ENCODE results near the gene ACVR2B. TPM values are rescaled to one million over a fixed set of nuclear protein-coding genes. Genes with fewer than 3 reads are reported as not detected.

The ACVR2B gene
- total and polyA plus RNA-seq, 3 experiments from 2014 or later = 0.43 to 6.0 (median 5.5) TPM

DNA sequence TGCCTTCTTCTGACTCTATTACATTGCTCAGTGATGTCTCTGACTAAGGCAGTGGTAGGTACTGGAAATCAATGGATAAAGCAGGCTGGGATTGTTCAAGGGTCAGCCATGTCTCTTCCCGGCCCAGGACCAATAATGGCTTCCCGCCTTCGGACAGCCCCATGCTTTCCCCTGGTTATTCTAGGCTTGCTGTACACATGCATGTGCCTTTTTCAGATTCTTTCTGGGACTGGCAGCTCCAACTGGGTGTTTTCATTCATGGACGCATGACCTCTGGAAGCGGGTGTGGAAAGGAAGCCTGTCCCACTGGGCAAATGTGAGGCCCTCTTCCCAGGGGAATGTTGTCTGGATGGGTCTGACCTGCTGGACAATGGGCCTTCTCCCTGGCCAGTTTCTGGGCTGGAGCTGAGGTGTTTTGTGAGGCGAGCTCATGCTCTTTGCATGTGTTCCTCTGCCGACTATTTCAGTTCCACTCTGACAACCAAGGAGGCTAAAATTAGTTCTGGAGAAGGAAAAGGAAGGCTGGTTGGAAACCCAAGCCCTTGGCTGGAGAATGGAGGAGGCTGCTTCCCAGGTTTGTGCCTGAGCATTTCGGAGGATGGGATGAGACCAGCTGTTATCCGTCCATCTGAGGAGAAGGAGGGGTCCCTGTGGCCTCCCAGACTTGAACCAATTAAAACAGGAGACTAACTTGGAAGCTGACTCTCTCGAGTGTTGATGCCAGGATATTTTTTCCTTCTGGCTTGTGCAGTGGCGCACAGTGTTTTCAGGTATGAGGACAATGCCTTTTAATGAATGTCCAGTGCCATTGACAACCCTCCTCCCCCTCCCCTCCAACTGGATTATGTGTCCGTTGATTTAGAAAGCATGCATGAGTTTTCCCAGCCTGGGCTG lies 6.9 kb downstream of the ACVR2B start:
- DNase-seq = no peak
- Mint-ChIP-seq H3K27ac (peak overlapping the region in 1 of 8 donors; percentile 6), H3K4me3 (peak overlapping the region in 1 of 7 donors; percentile 55), H3K27me3 (peaks cover 0 to 4% of the 10 kb centered on the region in 2 donors), H3K9me3 (peaks cover 0 to 2% (median 0%) of the 10 kb centered on the region in 5 donors), H3K36me3 (peaks cover 0 to 2% (median 0%) of the 10 kb centered on the region in 3 donors), H3K4me1 (peaks cover 0 to 25% (median 6%) of the 10 kb centered on the region in 3 donors)
- Histone ChIP-seq H3K4me3 (ENCODE audit: low read length) (no peak overlapping the region), H3K27ac (ENCODE audit: low read depth, low read length) (no peak overlapping the region), H3K27me3 (ENCODE audit: insufficient read depth, low read length, poor library complexity, severe bottlenecking) (no peaks in the 10 kb centered on the region), H3K4me1 (ENCODE audit: insufficient read depth, low read length) (peaks cover 15% of the 10 kb centered on the region), H3K36me3 (ENCODE audit: insufficient read depth, low read length) (no peaks in the 10 kb centered on the region), H3K9me3 (ENCODE audit: low read length) (no peaks in the 10 kb centered on the region)
- POLR2A ChIA-PET = no interaction called here
- CTCF ChIA-PET = no interaction called here

DNA sequence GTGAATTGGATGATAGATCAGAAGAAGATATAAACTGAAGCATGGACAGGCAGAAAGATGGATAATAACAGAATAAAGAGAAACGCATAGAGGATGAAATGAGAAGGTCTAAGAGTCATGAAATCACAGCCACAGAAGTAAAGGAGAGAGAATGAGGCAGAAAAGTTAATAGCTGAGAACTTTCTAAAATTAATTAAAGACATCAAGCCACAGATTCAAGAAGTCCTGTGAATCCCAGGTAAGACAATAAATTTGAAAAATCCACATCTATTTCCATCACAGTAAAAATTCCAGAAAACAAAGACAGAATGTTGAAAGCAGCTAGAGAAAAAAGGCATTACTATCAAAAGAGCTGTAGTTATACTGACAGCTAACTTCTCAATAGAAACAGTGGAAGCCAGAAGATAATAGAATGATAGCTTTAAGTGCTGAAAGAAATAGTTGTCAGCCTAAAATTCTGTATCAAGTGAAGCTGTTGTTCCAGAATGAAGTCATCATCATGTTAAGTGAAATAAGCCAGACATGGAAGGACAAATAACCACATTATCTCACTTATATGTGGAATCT lies 12.0 kb downstream of the ACVR2B start:
- no peak overlapping the region for H3K4me3 Mint-ChIP-seq
- H3K36me3 Mint-ChIP-seq = peaks cover 0 to 27% (median 2%) of the 10 kb centered on the region in 3 donors
- H3K27ac ChIP-seq (ENCODE audit: low read depth, low read length) = no peak overlapping the region
- H3K4me1 ChIP-seq (ENCODE audit: insufficient read depth, low read length) = no peaks in the 10 kb centered on the region
- H3K4me1 Mint-ChIP-seq = peaks cover 0 to 7% (median 4%) of the 10 kb centered on the region in 3 donors
- no peaks in the 10 kb centered on the region for H3K27me3 Mint-ChIP-seq
- POLR2A ChIA-PET = no interaction called here
- H3K4me3 ChIP-seq (ENCODE audit: low read length) = no peak overlapping the region
- no peaks in the 10 kb centered on the region for H3K27me3 ChIP-seq (ENCODE audit: insufficient read depth, low read length, poor library complexity, severe bottlenecking)
- no peaks in the 10 kb centered on the region for H3K36me3 ChIP-seq (ENCODE audit: insufficient read depth, low read length)
- no peak overlapping the region for H3K27ac Mint-ChIP-seq
- no peaks in the 10 kb centered on the region for H3K9me3 ChIP-seq (ENCODE audit: low read length)
- DNase-seq = no peak
- CTCF ChIA-PET = interaction anchor here (1.0 to 2.6 kb wide), 3 partner anchors 10 to 119 kb away, joined by 3 to 12 read pairs (median 3); partner anchors contain the start of gene XYLB
- H3K9me3 Mint-ChIP-seq = peaks cover 4 to 17% (median 11%) of the 10 kb centered on the region in 5 donors

DNA sequence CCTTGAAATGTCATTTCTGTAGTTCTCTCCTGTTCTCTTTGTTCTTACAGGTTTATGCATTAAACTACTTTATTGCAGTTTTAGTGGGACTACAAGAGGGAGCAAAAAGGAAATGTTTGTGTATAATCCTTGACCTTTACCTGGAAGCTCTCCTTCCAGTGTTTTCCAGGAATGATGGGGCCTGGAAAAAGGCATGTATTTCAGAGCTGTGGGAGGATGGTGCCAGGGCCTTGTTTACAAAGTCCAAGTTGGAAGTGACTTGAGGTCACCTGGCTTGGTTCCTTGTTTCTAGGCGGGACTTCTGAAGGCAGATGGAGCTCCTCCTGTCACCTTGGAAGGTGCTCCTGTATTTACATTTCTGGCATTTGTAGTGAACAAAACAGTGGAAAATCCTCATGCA lies 15.1 kb downstream of the ACVR2B start:
- ChIA-PET CTCF (interaction anchor here (1.0 to 1.6 kb wide), 3 partner anchors 9 to 41 kb away, joined by 3 to 5 read pairs (median 4); no protein-coding TSS in a partner anchor), POLR2A (interaction anchor here (0.6 kb wide), 1 partner anchor 425 kb away, joined by 4 read pairs; no protein-coding TSS in a partner anchor)
- Mint-ChIP-seq H3K4me1 (peaks cover 7 to 32% (median 21%) of the 10 kb centered on the region in 3 donors), H3K36me3 (peaks cover 0 to 27% (median 2%) of the 10 kb centered on the region in 3 donors), H3K9me3 (peaks cover 4 to 19% (median 11%) of the 10 kb centered on the region in 5 donors), H3K27me3 (no peaks in the 10 kb centered on the region), H3K4me3 (no peak overlapping the region), H3K27ac (no peak overlapping the region)
- no peak overlapping the region for H3K27ac ChIP-seq (ENCODE audit: low read depth, low read length)
- no peaks in the 10 kb centered on the region for H3K4me1 ChIP-seq (ENCODE audit: insufficient read depth, low read length)
- H3K36me3 ChIP-seq (ENCODE audit: insufficient read depth, low read length) = no peaks in the 10 kb centered on the region
- no peak for DNase-seq
- H3K9me3 ChIP-seq (ENCODE audit: low read length) = no peaks in the 10 kb centered on the region
- H3K27me3 ChIP-seq (ENCODE audit: insufficient read depth, low read length, poor library complexity, severe bottlenecking) = no peaks in the 10 kb centered on the region
- H3K4me3 ChIP-seq (ENCODE audit: low read length) = no peak overlapping the region

DNA sequence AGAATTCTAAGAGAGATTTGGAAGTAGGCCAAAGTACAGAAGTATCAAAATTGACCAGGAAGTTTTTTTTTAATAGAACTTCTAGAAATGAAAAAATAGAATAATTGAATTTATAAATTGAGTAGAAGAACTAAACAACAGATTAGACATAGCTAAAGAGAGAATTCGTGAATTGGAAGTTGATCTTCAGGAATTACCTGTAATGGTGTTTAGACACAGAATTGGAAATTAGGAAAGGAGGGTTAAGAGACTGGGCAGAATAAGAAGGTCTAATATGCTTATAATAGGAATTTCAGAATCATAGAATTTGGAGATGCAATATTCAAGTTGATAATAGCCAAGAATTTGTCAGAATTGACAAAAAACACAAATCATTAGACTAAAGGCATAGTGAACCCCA lies 16.2 kb downstream of the ACVR2B start:
- Mint-ChIP-seq H3K9me3 (peaks cover 4 to 19% (median 11%) of the 10 kb centered on the region in 5 donors), H3K27ac (peak overlapping the region in 1 of 8 donors; percentile 47), H3K36me3 (peaks cover 0 to 27% (median 2%) of the 10 kb centered on the region in 3 donors), H3K4me3 (no peak overlapping the region), H3K27me3 (no peaks in the 10 kb centered on the region), H3K4me1 (peaks cover 11 to 36% (median 27%) of the 10 kb centered on the region in 3 donors)
- H3K36me3 ChIP-seq (ENCODE audit: insufficient read depth, low read length) = no peaks in the 10 kb centered on the region
- H3K4me3 ChIP-seq (ENCODE audit: low read length) = no peak overlapping the region
- no peaks in the 10 kb centered on the region for H3K4me1 ChIP-seq (ENCODE audit: insufficient read depth, low read length)
- CTCF ChIA-PET = interaction anchor here (0.9 to 1.6 kb wide), 2 partner anchors 10 to 123 kb away, joined by 3 to 4 read pairs; partner anchors contain the start of gene XYLB
- no peaks in the 10 kb centered on the region for H3K27me3 ChIP-seq (ENCODE audit: insufficient read depth, low read length, poor library complexity, severe bottlenecking)
- no peak overlapping the region for H3K27ac ChIP-seq (ENCODE audit: low read depth, low read length)
- no peaks in the 10 kb centered on the region for H3K9me3 ChIP-seq (ENCODE audit: low read length)
- DNase-seq = no peak
- POLR2A ChIA-PET = no interaction called here

DNA sequence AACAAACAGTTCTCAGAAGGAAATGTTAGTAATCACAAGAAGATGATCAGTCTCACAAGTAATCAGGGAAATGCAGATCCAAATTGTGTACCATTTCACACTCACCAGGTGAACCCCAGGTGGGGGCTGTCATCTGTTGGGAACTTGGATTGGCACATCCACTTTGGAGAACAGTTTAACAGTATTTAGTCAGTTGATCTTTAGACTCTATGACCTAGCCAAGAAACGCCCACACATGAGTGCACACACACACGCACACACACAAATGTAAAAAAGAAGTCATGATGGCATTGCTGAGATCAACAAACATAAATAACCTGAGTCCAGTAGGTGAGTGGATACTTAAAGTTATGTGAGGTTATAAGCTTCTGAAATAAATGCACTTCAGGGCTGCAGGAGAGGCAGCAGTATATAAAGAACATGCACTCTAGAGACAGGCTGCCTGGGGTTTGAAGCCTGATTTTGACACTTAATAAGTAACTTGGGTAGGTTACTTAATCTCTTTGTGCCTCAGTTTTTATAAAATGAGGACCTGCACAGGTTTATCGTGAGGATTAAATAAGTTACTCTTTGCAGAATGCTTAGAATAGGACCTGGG lies 17.7 kb downstream of the ACVR2B start:
- H3K4me3 ChIP-seq (ENCODE audit: low read length) = no peak overlapping the region
- no peaks in the 10 kb centered on the region for H3K27me3 ChIP-seq (ENCODE audit: insufficient read depth, low read length, poor library complexity, severe bottlenecking)
- Mint-ChIP-seq H3K4me3 (no peak overlapping the region), H3K27ac (no peak overlapping the region), H3K27me3 (no peaks in the 10 kb centered on the region), H3K9me3 (peaks cover 4 to 19% (median 10%) of the 10 kb centered on the region in 5 donors), H3K36me3 (peaks cover 0 to 20% (median 2%) of the 10 kb centered on the region in 3 donors), H3K4me1 (peaks cover 12 to 31% (median 27%) of the 10 kb centered on the region in 3 donors)
- no peak for DNase-seq
- ChIA-PET CTCF (no interaction called here), POLR2A (no interaction called here)
- H3K4me1 ChIP-seq (ENCODE audit: insufficient read depth, low read length) = no peaks in the 10 kb centered on the region
- H3K27ac ChIP-seq (ENCODE audit: low read depth, low read length) = no peak overlapping the region
- H3K9me3 ChIP-seq (ENCODE audit: low read length) = no peaks in the 10 kb centered on the region
- no peaks in the 10 kb centered on the region for H3K36me3 ChIP-seq (ENCODE audit: insufficient read depth, low read length)

DNA sequence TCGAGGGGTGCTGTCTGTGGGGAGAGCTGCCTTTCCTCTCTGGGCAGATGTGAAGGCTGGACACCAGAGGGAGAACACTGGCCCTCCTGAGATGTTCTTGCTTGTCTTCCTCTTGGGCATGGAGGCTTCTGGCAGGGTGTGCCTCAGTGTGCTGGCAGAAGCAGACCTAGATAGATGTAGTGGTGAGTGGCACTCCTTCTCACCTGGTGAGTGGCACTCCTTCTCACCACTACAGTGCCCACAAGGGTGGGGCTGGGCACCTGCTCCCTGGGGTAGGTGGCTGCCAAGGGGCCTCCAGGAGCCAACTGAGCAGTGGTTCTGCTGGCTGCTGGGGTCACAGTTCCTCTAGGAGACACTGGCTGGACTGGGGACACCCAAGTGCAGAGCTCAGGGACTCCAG lies 18.7 kb downstream of the ACVR2B start:
- no peaks in the 10 kb centered on the region for H3K27me3 Mint-ChIP-seq
- Histone ChIP-seq H3K27ac (ENCODE audit: low read depth, low read length) (no peak overlapping the region), H3K27me3 (ENCODE audit: insufficient read depth, low read length, poor library complexity, severe bottlenecking) (no peaks in the 10 kb centered on the region), H3K36me3 (ENCODE audit: insufficient read depth, low read length) (no peaks in the 10 kb centered on the region), H3K4me1 (ENCODE audit: insufficient read depth, low read length) (no peaks in the 10 kb centered on the region), H3K9me3 (ENCODE audit: low read length) (no peaks in the 10 kb centered on the region), H3K4me3 (ENCODE audit: low read length) (no peak overlapping the region)
- DNase-seq = no peak
- peaks cover 12 to 31% (median 27%) of the 10 kb centered on the region in 3 donors for H3K4me1 Mint-ChIP-seq
- ChIA-PET POLR2A (no interaction called here), CTCF (no interaction called here)
- H3K9me3 Mint-ChIP-seq = peaks cover 4 to 19% (median 10%) of the 10 kb centered on the region in 5 donors
- H3K27ac Mint-ChIP-seq = peak overlapping the region in 1 of 8 donors; percentile 5
- peaks cover 0 to 20% (median 2%) of the 10 kb centered on the region in 3 donors for H3K36me3 Mint-ChIP-seq
- H3K4me3 Mint-ChIP-seq = no peak overlapping the region

DNA sequence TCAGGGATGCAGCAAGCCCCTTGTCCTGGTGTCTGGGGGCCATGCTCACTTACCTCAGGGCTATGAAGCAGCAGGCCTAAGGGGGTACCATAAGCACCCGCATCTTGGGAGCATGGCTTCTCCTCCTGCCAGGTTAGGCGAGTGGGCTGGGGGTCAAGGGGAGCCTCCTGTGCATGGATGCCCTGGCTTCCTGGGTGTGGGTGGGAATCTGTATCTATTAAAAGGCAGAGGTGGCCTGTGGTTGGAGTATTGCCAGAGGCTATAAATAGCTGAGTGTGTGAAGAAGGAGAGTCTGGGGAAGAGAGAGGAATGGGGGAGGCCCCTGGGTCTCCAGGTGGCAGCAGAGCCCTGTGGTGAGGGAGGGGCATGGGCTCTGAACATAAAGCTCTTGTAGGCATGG lies 19.5 kb downstream of the ACVR2B start:
- H3K36me3 ChIP-seq (ENCODE audit: insufficient read depth, low read length) = no peaks in the 10 kb centered on the region
- H3K4me1 Mint-ChIP-seq = peaks cover 12 to 31% (median 27%) of the 10 kb centered on the region in 3 donors
- H3K4me1 ChIP-seq (ENCODE audit: insufficient read depth, low read length) = no peaks in the 10 kb centered on the region
- no peak overlapping the region for H3K4me3 Mint-ChIP-seq
- H3K27ac Mint-ChIP-seq = peak overlapping the region in 4 of 8 donors; percentile 29 to 68 (median 54)
- H3K9me3 Mint-ChIP-seq = peaks cover 4 to 19% (median 10%) of the 10 kb centered on the region in 5 donors
- H3K27ac ChIP-seq (ENCODE audit: low read depth, low read length) = no peak overlapping the region
- ChIA-PET CTCF (interaction anchor here (1.5 kb wide), 1 partner anchor 127 kb away, joined by 9 read pairs; the partner anchor contains the start of gene XYLB), POLR2A (no interaction called here)
- no peaks in the 10 kb centered on the region for H3K9me3 ChIP-seq (ENCODE audit: low read length)
- no peak for DNase-seq
- no peaks in the 10 kb centered on the region for H3K27me3 Mint-ChIP-seq
- no peaks in the 10 kb centered on the region for H3K27me3 ChIP-seq (ENCODE audit: insufficient read depth, low read length, poor library complexity, severe bottlenecking)
- peaks cover 0 to 20% (median 2%) of the 10 kb centered on the region in 3 donors for H3K36me3 Mint-ChIP-seq
- no peak overlapping the region for H3K4me3 ChIP-seq (ENCODE audit: low read length)
